Stimulated activated CD4-positive, alpha-beta T cell treated with anti-CD3 and anti-CD28 coated beads, Interleukin-12 subunit alpha, Interleukin-12 subunit beta, amount 100 ng/mL, for 24 hours (primary cell): Measurements from ENCODE around the gene ARHGEF11.
"Not testable (repeated sequence)": the region's sequence is repeated elsewhere in the genome, so short reads cannot be mapped to it uniquely, and the experiment has no call there.

Experiments used
- DNase-seq, 2 experiments: peaks; one replicate each; pipeline ENCODE4 v3.0.0-alpha.2; 2020; ENCODE audit warnings: low read depth in 2 of 2

The ARHGEF11 gene

GRCh38 chr1:156929596-156930238 lies 115.8 kb downstream of the ARHGEF11 start:
- DNase-seq = no peak

GRCh38 chr1:156928043-156928602 lies 117.4 kb downstream of the ARHGEF11 start:
- no peak for DNase-seq

- DNase-seq = peak; percentile 27 to 70
These were observed 118.1 kb downstream of the ARHGEF11 start for GRCh38 chr1:156927215-156928042.

- DNase-seq = not testable (repeated sequence)
These were observed 118.8 kb downstream of the ARHGEF11 start for GRCh38 chr1:156926695-156927094.

GRCh38 chr1:156926175-156926574 lies 119.4 kb downstream of the ARHGEF11 start:
- peak in 1 of 2 experiments; percentile 40 for DNase-seq

GRCh38 chr1:156925154-156926010 lies 120.2 kb downstream of the ARHGEF11 start:
- no peak for DNase-seq

GRCh38 chr1:156924478-156925153 lies 120.9 kb downstream of the ARHGEF11 start:
- DNase-seq = no peak

GRCh38 chr1:156923670-156924477 lies 121.7 kb downstream of the ARHGEF11 start:
- DNase-seq = no peak

- no peak for DNase-seq
These were observed 122.4 kb downstream of the ARHGEF11 start for GRCh38 chr1:156922986-156923669.

GRCh38 chr1:156921053-156921529 lies 124.5 kb downstream of the ARHGEF11 start:
- no peak for DNase-seq

- peak; percentile 43 to 69 for DNase-seq
These were observed 125.1 kb downstream of the ARHGEF11 start, which contains the start of gene LRRC71 for GRCh38 chr1:156920233-156921052. LRRC71 (plus strand) TSS chr1:156920632; CDS start chr1:156920804, 172 bp downstream.

- no peak for DNase-seq
These were observed 131.1 kb downstream of the ARHGEF11 start for GRCh38 chr1:156914440-156914856.

- DNase-seq = no peak
These were observed 131.6 kb downstream of the ARHGEF11 start for GRCh38 chr1:156913809-156914387.

GRCh38 chr1:156912861-156913808 lies 132.4 kb downstream of the ARHGEF11 start:
- no peak for DNase-seq

- DNase-seq = no peak
These were observed 133.2 kb downstream of the ARHGEF11 start for GRCh38 chr1:156912310-156912709.

- no peak for DNase-seq
These were observed 133.8 kb downstream of the ARHGEF11 start for GRCh38 chr1:156911577-156912298.
